Stimulated activated CD8-positive, alpha-beta memory T cell treated with anti-CD3 and anti-CD28 coated beads, Interleukin-12 subunit alpha, Interleukin-12 subunit beta, amount 100 ng/mL, for 1 hour (primary cell): ENCODE measurements around the gene HADHA.
A peak's percentile ranks its signal among the peaks of the same experiment; 100 is the strongest.
"Not testable (repeated sequence)": the region's sequence is repeated elsewhere in the genome, so short reads cannot be mapped to it uniquely, and the experiment has no call there.

ENCODE experiments used
- DNase-seq: peaks from one replicate; pipeline ENCODE4 v3.0.0-alpha.2; 2020; ENCODE audit warnings: low read depth

Gene HADHA

GRCh38 chr2:26244309-26245230 is at the start of gene HADHA, which contains the start of gene HADHB:
Gene HADHA, minus strand, starts transcription at chr2:26244632. Its CDS starts 36 bp downstream, at chr2:26244596.
Gene HADHB, plus strand, starts transcription at chr2:26244939. Its CDS starts 9,316 bp downstream, at chr2:26254255.
- peak; percentile 68 for DNase-seq

DNA sequence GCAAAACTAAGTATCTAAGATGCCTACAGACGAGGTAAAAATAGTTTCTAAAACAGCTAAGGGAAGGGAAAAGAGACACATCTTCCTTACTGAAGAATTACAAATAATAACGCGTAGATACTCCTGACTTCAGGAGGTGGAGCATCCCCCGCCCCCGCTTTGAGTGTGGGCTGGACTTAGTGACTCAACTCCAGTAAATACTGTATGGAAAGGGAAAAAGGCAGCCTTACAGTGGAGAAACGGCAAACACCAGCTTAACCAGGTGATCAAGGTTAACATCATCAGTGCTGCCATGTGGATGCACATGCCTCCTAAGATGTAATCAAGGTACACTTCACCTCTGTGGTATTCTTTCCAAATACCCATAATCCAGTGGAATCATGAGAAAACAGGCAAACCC is 48.2 kb upstream of the HADHA start:
- no peak for DNase-seq

- no peak for DNase-seq
Measured at GRCh38 chr2:26290001-26290400, 45.6 kb upstream of the HADHA start.

GRCh38 chr2:26285931-26286330 is 41.5 kb upstream of the HADHA start:
- no peak for DNase-seq

DNA sequence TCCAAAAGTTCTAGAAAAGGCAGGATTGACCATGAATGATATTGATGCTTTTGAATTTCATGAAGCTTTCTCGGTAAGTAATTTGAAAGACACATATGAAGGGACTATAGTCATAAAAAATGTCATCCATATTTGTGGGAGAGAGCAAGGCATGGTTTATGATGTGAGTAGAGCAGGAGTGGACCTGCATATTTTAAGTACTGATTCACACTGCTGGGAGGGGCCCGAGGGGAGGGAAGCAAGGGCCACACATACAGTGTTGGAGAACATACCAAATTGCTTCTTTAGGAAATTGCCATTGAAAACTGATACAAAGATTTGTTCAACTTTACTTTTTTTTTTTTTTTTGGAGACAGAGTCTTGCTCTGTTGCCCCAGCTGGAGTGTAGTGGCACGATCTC is 39.7 kb upstream of the HADHA start:
- DNase-seq = no peak

GRCh38 chr2:26283606-26284005 is 39.2 kb upstream of the HADHA start:
- DNase-seq = no peak

GRCh38 chr2:26281226-26281625 is 36.8 kb upstream of the HADHA start:
- no peak for DNase-seq

DNA sequence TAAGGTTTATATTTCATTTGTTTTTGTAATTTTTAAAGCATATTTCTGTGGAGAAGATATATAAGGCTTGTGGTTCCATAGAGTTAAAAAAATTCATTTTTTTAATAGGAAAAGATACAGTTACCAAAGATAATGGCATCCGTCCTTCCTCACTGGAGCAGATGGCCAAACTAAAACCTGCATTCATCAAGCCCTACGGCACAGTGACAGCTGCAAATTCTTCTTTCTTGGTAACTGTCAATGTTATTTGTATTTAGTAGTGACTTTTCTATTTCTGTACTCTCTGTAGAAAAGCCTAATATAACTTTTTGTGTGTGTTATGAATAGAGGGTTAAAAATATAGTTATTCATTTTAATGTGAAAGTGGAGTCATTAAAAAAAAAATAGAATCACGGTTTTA is 35.5 kb upstream of the HADHA start:
- DNase-seq = no peak

GRCh38 chr2:26276484-26277227 is 32.2 kb upstream of the HADHA start:
- no peak for DNase-seq

DNA sequence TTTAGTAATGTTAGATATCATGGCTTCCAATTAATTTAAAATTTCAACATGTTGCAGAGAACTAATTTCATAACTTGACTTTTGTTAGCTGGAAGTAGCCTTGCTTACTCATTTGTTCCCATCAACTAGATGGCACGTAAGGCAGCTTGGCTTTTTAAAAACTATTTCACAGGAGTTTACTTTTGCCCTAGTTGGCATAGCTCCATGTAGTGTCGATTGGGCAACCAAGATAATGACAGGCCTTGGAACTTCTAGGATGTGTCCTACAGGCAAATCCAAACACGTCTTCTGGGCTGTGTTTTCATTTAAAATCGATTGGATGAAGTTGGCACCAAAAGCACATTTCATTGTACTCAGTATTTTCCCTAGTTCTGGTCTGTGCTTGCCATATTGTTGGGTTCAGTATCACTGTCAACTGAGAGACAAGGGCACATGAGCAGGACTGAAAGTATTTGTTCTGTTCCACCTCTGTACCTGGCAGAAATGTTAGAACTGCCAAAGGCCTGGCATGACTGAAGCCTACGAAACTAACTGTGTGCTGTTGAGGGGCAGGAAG is 29.7 kb upstream of the HADHA start:
- no peak for DNase-seq

DNA sequence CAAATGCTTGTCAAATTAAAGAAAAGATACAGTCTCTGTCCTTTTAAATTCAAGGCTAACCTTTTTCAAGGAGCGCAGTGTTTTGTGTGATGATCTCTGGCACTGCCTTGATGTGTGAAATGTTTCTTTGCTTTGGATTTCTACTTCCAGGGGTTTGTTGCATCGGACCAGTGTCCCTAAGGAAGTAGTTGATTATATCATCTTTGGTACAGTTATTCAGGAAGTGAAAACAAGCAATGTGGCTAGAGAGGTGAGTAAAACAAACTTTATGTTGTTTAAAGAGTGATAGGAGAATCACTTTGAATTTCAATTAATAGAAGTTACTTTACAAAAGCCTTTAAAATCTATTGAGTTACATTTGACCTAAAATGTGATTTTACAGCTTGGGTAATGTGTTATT is 29.1 kb upstream of the HADHA start:
- no peak for DNase-seq

DNA sequence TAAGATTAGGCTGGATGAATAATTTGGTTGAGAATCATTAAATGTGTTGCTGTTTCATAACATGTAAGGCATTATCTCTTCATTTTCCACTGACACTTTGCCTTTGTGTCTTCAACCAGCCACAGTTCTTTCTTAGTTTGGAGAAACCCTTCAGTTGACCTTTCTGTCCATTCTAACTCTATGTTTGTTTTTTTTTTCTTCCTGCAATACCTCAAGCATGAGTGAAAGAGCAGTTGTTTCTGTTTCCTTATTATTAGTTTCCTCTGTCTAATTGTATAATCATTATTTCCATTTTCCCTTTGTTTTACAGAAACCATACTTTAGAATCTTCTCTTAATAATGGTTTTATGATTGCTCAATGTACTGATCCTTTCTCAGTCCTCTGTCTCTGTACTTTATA is 25.9 kb upstream of the HADHA start:
- DNase-seq = no peak

DNA sequence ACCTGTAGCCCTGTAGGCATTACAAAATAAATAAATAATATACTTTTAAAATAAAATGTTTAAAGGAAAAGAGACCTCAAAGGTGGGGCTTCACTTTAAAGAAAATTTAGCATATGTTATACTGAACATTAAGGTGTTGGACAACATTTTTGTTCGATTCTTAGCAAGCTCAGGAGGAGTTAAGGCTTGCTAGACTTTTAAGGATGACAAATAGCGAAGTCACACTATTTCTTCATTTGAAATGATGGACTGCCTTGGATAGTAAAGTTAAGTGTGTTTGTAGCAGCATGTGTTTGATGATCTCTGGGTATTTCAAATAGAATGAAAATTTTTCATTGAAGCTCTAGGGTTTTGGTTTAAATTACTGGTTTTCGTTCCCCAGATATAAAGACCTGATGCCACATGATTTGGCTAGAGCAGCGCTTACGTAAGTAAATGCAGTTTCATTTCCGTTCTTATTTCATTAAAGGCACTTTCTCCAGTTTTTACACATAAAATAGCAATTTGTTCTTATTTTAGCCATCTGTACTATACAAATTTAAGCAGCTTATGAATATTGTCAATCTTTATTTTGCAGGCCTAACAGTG is 25.2 kb upstream of the HADHA start:
- no peak for DNase-seq

- not testable (repeated sequence) for DNase-seq
Measured at GRCh38 chr2:26268670-26269385, 24.4 kb upstream of the HADHA start.

- no peak for DNase-seq
Measured at GRCh38 chr2:26268213-26268612, 23.8 kb upstream of the HADHA start.

DNA sequence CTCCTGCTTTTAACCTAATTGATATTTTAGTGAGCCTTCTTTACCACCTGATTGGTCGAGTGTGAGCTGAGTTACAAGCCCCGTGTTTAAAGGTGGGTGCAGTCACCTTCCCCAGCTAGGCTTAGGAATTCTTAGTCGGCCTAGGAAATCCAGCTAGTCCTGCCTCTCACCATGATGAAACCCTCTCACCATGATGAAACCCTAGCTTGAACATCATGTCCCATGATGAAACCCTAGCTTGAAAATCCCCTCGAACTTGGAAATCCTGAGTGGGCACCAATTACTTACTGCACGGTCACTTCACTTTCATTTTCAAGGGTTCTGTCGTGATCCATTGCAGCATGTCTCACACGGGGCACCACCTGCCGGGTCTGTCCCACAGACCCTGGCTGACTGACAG is 14.4 kb upstream of the HADHA start:
- not testable (repeated sequence) for DNase-seq

- no peak for DNase-seq
Measured at GRCh38 chr2:26255759-26256384, 11.4 kb upstream of the HADHA start.

DNA sequence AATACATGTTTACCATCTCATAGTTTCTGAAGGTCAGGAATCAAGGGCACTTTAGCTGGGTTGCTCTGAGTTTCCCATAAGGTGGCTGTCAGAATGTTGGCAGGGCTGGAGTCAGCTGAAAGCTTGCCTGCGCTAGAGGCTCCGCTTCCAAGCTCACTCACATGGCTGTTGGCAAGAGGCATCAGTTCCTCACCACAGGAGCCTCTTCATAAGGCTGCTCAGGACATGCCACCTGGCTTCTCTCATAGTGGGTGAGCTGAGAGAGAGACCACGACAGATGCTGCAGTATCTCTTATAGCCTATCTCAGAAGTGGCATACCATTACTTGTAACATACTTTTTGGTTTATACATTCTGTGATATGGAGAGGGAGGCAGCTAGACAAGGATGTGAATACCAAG is 7.5 kb upstream of the HADHA start:
- DNase-seq = no peak

- DNase-seq = no peak
Measured at GRCh38 chr2:26249625-26250024, 5.2 kb upstream of the HADHA start.

GRCh38 chr2:26246818-26247217 is 2.4 kb upstream of the HADHA start:
- DNase-seq = no peak

- DNase-seq = no peak
Measured at GRCh38 chr2:26245810-26246209, 1.4 kb upstream of the HADHA start.
